AG04450 (cell line): ENCODE data around the gene C2CD4C. TPM values are rescaled to one million over a fixed set of nuclear protein-coding genes. Genes with fewer than 3 reads are reported as not detected.
"Not testable (repeated sequence)": the region's sequence is repeated elsewhere in the genome, so short reads cannot be mapped to it uniquely, and the experiment has no call there.

ENCODE experiments used
- CTCF ChIA-PET: fragments of 300-600, 350-600 bp; formaldehyde crosslinking; extraction: SDS; loops from one replicate; lab custom pipeline; 2022; ENCODE audit warnings: antibody characterized with exemption, inconsistent platforms; lab: Charles Lee
- POLR2A ChIA-PET: fragments of 350-600 bp; formaldehyde crosslinking; extraction: SDS; loops from one replicate; lab custom pipeline; 2021; ENCODE audit warnings: antibody characterized with exemption, inconsistent platforms; lab: Yijun Ruan, JAX
- DNase-seq: peaks from one replicate; pipeline ENCODE4 v3.0.0-alpha.2; 2011; ENCODE audit warnings: low read depth, low spot score
- H3K27ac ChIP-seq: one replicate; pipeline ENCODE4 v1.5.1; 2012; ENCODE audit warnings: low read depth, low read length, control low read depth
- H3K27me3 ChIP-seq: one replicate; pipeline ENCODE4 v1.6.0; 2012; ENCODE audit warnings: low read length; ENCODE audit not compliant: control insufficient read depth, insufficient read depth
- H3K4me3 ChIP-seq: 2 replicates; pipeline ENCODE4 v1.5.1; 2011; ENCODE audit warnings: mild to moderate bottlenecking, low read depth, low read length, control low read depth
- H3K9me3 ChIP-seq: 2 replicates; pipeline ENCODE4 v1.5.1; 2012; ENCODE audit warnings: low read length; ENCODE audit not compliant: control insufficient read depth, insufficient read depth
- CTCF ChIP-seq: IDR thresholded peaks from 2 replicates; pipeline ENCODE4 v1.5.1; 2011; ENCODE audit warnings: low read depth, low read length, control low read depth, inconsistent platforms
- polyA plus RNA-seq: library from polyadenylated mRNA; depleted of rRNA; stranded (reverse); fragments of >200 nt; gene quantifications from 2 replicates; pipeline ENCODE4 v1.2.3, GENCODE V29; 2011; rRNA removed
- small RNA-seq: library from RNA; depleted of rRNA; stranded (forward); fragments of <200 nt; gene quantifications from one replicate; pipeline ENCODE3, GENCODE V24; 2012; ENCODE audit warnings: low read depth; ENCODE audit not compliant: insufficient read length

C2CD4C gene
- polyA plus RNA-seq, 1 experiment = 0.05 TPM

GRCh38 chr19:362154-362553, 46.8 kb downstream of the C2CD4C start:
- H3K27me3 ChIP-seq = peaks cover 6% of the 10 kb centered on the region
- TF ChIP-seq CTCF = no peak
- H3K9me3 ChIP-seq = peaks cover 16% of the 10 kb centered on the region
- no peak for DNase-seq
- H3K4me3 ChIP-seq = no peak overlapping the region
- ChIA-PET POLR2A (no interaction called here), CTCF (interaction anchor here (1.1 kb wide), 1 partner anchor 14 kb away, joined by 3 read pairs; no protein-coding TSS in a partner anchor)
- H3K27ac ChIP-seq = no peak overlapping the region

GRCh38 chr19:359653-359925, 49.4 kb downstream of the C2CD4C start:
- H3K4me3 ChIP-seq = no peak overlapping the region
- peaks cover 4% of the 10 kb centered on the region for H3K27me3 ChIP-seq
- no peak overlapping the region for H3K27ac ChIP-seq
- ChIA-PET CTCF (no interaction called here), POLR2A (no interaction called here)
- TF ChIP-seq CTCF = no peak
- no peak for DNase-seq
- peaks cover 16% of the 10 kb centered on the region for H3K9me3 ChIP-seq

GRCh38 chr19:355536-355935, 53.4 kb downstream of the C2CD4C start:
- peaks cover 12% of the 10 kb centered on the region for H3K9me3 ChIP-seq
- POLR2A ChIA-PET, DNase-seq, H3K27ac ChIP-seq, H3K4me3 ChIP-seq, H3K27me3 ChIP-seq, CTCF ChIA-PET: not testable (repeated sequence)

Small RNA genes within 50 kb of the gene (small RNA-seq; reads per million reads assigned to genes)
- gene RNA5SP462 = not detected

Other genes starting within 250 kb of the C2CD4C start
- 3.9 and 7.5 TPM in 2 replicates for gene PLPP2, start 117.7 kb downstream of the C2CD4C start, polyA plus RNA-seq
- 14.5 and 25.5 TPM in 2 replicates for gene MIER2, start 64.4 kb downstream of the C2CD4C start, polyA plus RNA-seq
- 1.3 and 2.2 TPM in 2 replicates for gene SHC2, start 51.9 kb upstream of the C2CD4C start, polyA plus RNA-seq
- not detected in 2 replicates for gene MADCAM1, start 87.3 kb upstream of the C2CD4C start, polyA plus RNA-seq
- 2.6 and 4.1 TPM in 2 replicates for gene TPGS1, start 98.3 kb upstream of the C2CD4C start, polyA plus RNA-seq
- 34.0 and 54.0 TPM in 2 replicates for gene CDC34, start 122.6 kb upstream of the C2CD4C start, polyA plus RNA-seq
- not detected in 2 replicates for gene GZMM, start 134.9 kb upstream of the C2CD4C start, polyA plus RNA-seq
- gene BSG, start 163.4 kb upstream of the C2CD4C start, polyA plus RNA-seq = 404 and 515 TPM in 2 replicates
- 0.33 and 0.58 TPM in 2 replicates for gene HCN2, start 180.7 kb upstream of the C2CD4C start, polyA plus RNA-seq
- gene POLRMT, start 224.4 kb upstream of the C2CD4C start, polyA plus RNA-seq = 15.5 and 21.1 TPM in 2 replicates
- gene FGF22, start 230.7 kb upstream of the C2CD4C start, polyA plus RNA-seq = not detected in 2 replicates